Left lung (tissue), 10 donors: ENCODE data around the gene WDR35. TPM values are rescaled to one million over a fixed set of nuclear protein-coding genes. Genes with fewer than 3 reads are reported as not detected.
A peak's percentile ranks its signal among the peaks of the same experiment; 100 is the strongest.

Experiments
- ATAC-seq: fragments of 200-7000 bp; cut with Tn5 transposase; one replicate; pipeline ENCODE4 v1.9.1; 2020; ENCODE audit warnings: moderate library complexity
- DNase-seq, 4 donors: peaks; one replicate each; pipeline ENCODE4 v3.0.0-alpha.2; 2013 to 2020
- H3K27ac ChIP-seq, 2 donors: fragments of 200-600 bp; sonication (generic) in 1 of 2; one replicate each; pipeline versions ENCODE4 v1.5.0 to v1.8.0; 2020 to 2021
- H3K27me3 ChIP-seq, 2 donors: fragments of 200-600 bp; sonication (generic) in 1 of 2; one replicate each; pipeline versions ENCODE4 v1.5.0 to v1.8.0; 2020 to 2021
- H3K36me3 ChIP-seq, 2 donors: fragments of 200-600 bp; sonication (generic) in 1 of 2; one replicate each; pipeline versions ENCODE4 v1.5.0 to v1.8.0; 2020 to 2021
- H3K4me1 ChIP-seq, 2 donors: fragments of 200-600 bp; one replicate each; pipeline ENCODE4 v1.8.0; 2021
- H3K4me3 ChIP-seq, 2 donors: fragments of 200-600 bp; sonication (generic) in 1 of 2; one replicate each; pipeline versions ENCODE4 v1.5.0 to v1.8.0; 2020 to 2021; ENCODE audit warnings: mild to moderate bottlenecking in 1 of 2
- H3K9me3 ChIP-seq, 2 donors: fragments of 200-600 bp; sonication (generic) in 1 of 2; one replicate each; pipeline versions ENCODE4 v1.5.0 to v1.8.0; 2020 to 2021
- intact Hi-C, 2 donors: fragments of 100-400 bp; cut with DNase I; formaldehyde crosslinking; loops; one replicate each; pipeline versions ENCODE4 v1.11.2 to v1.14.2; 2022
- polyA plus RNA-seq, 6 donors: library from polyadenylated mRNA; unstranded; fragments of 120-200 nt; gene quantifications; one replicate each; pipeline ENCODE4 v1.2.1, GENCODE V29; 2013; ENCODE audit not compliant: insufficient read length in 6 of 6
- total RNA-seq, 2 donors: library from RNA; stranded (reverse); fragmentation: NEBNext Ultra II Directional; extraction: Animal tissue kit (Norgen Biotek cat#: 25700); gene quantifications; one replicate each; pipeline ENCODE4 v1.2.1, GENCODE V29; 2021
- TF ChIP-seq, protein P1 (sequence below), 2 donors: fragments of 200-600 bp; sonication (generic) in 1 of 2; IDR thresholded peaks; one replicate each; pipeline versions ENCODE4 v1.5.0 to v1.8.0; 2021; ENCODE audit warnings: antibody characterized with exemption in 2 of 2
- donor health status: DM: no; HTN: yes; CAD: no.
- donor health status: DM: no; HTN: no; CAD: no.

The WDR35 gene
- total and polyA plus RNA-seq, 8 donors = 8.0 to 32.3 (median 27.7) TPM

DNA sequence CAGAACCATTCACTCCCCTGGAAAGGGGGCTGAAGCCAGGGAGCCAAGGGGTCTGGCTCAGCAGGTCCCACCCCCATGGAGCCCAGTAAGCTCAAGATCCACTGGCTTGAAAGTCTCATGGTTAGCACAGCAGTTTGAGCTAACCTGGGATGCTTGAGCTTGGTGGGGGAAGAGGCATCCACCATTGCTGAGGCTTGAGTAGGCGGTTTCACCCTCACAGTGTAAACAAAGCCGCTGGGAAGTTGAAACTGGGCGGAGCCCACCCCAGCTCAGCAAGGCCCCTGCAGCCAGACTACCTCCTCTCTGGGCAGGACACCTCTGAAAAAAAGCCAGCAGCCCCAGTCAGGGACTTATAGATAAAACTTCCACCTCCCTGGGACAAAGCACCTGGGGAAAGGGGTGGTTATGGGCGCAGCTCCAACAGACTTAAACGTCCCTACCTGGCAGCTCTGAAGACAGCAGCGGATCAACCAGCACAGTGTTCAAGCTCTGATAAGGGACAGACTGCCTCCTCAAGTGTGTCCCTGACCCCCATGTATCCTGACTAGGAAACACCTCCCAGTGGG lies 73.4 kb downstream of the WDR35 start:
- intact Hi-C loops = no loop called here
- no peaks in the 10 kb centered on the region for H3K27me3 ChIP-seq
- H3K4me3 ChIP-seq = no peak overlapping the region
- no peaks in the 10 kb centered on the region for H3K9me3 ChIP-seq
- no peaks in the 10 kb centered on the region for H3K4me1 ChIP-seq
- no peak overlapping the region for H3K27ac ChIP-seq
- DNase-seq (no peak), ATAC-seq (no peak)
- no peaks in the 10 kb centered on the region for H3K36me3 ChIP-seq
- TF ChIP-seq, protein P1, sequence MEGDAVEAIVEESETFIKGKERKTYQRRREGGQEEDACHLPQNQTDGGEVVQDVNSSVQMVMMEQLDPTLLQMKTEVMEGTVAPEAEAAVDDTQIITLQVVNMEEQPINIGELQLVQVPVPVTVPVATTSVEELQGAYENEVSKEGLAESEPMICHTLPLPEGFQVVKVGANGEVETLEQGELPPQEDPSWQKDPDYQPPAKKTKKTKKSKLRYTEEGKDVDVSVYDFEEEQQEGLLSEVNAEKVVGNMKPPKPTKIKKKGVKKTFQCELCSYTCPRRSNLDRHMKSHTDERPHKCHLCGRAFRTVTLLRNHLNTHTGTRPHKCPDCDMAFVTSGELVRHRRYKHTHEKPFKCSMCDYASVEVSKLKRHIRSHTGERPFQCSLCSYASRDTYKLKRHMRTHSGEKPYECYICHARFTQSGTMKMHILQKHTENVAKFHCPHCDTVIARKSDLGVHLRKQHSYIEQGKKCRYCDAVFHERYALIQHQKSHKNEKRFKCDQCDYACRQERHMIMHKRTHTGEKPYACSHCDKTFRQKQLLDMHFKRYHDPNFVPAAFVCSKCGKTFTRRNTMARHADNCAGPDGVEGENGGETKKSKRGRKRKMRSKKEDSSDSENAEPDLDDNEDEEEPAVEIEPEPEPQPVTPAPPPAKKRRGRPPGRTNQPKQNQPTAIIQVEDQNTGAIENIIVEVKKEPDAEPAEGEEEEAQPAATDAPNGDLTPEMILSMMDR (IDR thresholded peaks at IDR 0.05) = no peak

DNA sequence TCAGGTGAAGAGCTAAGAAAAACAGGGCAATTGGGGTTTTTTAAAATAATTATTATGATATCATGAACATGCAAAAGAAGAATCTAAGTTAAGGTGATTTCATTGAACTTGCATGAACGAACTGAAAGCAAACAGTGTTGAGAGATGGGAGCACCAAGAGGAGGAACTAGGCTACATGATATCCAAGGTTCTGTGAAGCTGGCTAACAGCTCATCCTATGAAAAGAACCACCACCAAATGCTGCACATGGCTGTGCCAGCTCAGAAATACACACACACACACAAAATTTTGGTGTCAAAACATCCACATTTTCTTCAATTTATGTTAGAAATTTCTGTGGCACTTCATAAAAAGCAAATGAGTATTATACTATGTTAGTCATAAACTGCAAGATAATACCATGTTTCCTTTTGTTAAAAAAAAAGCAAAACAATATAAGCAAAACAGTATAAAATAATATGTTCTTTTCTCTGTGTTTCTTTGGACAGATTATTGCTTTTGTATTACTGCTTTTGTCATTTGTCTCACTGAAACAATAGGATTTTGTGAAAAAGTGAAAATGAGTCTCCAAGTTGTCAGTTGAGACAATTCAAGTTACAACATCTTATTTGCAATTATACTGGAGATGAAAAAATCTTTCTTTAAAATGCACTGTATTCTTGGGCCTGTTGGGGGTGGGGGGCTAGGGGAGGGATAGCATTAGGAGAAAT lies 75.5 kb downstream of the WDR35 start:
- no peak overlapping the region for H3K4me3 ChIP-seq
- DNase-seq = no peak
- no peaks in the 10 kb centered on the region for H3K27me3 ChIP-seq
- no peaks in the 10 kb centered on the region for H3K36me3 ChIP-seq
- no peaks in the 10 kb centered on the region for H3K4me1 ChIP-seq
- TF ChIP-seq, protein P1 (IDR thresholded peaks at IDR 0.05) = no peak
- no peaks in the 10 kb centered on the region for H3K9me3 ChIP-seq
- no peak for ATAC-seq
- intact Hi-C loops = no loop called here
- no peak overlapping the region for H3K27ac ChIP-seq

DNA sequence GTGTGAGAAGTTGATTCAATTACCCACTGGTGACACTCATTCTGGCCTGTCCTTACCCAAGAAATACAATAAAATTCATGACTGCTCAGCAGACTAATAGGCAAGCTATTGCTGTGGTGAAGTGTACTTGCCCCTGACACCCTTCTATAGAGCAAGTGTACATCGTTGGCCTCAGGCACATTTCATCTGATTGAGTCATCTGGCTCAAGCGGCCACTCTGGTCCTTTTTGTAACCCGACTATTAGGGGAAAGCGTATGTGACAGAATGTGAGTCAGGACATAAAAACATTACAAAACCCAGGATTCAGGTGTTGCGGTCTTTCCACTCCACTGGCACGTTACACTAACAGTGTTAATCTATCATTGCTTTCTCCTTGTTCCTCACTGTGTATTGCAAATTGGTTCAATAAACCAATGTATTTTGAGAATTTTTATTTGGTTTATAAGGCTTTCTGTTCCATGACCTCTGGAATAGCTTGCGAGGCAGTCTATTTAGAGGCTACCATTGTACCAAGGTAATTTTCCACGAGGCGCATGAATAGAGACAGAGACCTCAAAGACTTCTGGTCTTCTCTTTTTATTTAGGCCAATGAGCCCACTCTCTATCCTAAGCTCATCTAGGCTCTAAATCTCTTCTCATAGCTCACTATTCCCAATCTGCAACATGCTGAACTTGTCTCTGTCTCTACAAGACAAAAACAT lies 77.9 kb downstream of the WDR35 start:
- H3K27ac ChIP-seq = no peak overlapping the region
- H3K4me1 ChIP-seq = no peaks in the 10 kb centered on the region
- TF ChIP-seq, protein P1 (IDR thresholded peaks at IDR 0.05) = no peak
- no peak for DNase-seq
- no peaks in the 10 kb centered on the region for H3K9me3 ChIP-seq
- H3K36me3 ChIP-seq = no peaks in the 10 kb centered on the region
- H3K27me3 ChIP-seq = no peaks in the 10 kb centered on the region
- H3K4me3 ChIP-seq = no peak overlapping the region
- ATAC-seq = peak; percentile 45
- intact Hi-C loops = no loop called here

DNA sequence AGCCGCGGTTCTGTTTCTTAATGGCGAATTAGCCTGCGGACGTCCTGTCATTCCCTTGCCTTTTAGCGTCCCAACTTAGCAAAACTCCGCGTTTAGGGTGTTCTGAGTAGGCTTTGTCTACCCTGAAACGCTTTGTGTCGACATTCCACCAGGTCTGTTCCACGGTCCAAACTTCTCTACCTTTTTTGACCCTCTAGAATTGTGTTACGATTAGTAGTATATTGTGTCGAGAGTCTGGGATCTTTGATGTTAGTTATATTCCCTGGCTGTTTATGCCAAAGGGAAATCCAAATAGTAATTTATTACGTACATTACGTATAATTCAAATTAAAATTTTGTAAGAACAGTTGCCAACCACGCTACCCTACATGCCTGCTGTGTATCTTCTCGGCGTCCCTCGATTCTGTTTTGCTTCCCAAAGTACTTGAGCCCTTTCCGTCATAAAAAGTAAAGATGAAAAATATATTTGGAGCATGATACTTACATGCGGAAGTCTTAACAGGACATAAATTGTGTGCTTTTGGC lies 87.6 kb downstream of the WDR35 start:
- TF ChIP-seq, protein P1 (IDR thresholded peaks at IDR 0.05) = no peak
- H3K27me3 ChIP-seq = no peaks in the 10 kb centered on the region
- no peak for ATAC-seq
- peak overlapping the region; percentile 94 to 98 for H3K27ac ChIP-seq
- H3K36me3 ChIP-seq = no peaks in the 10 kb centered on the region
- H3K9me3 ChIP-seq = no peaks in the 10 kb centered on the region
- peak overlapping the region; percentile 60 to 71 for H3K4me3 ChIP-seq
- peak in 1 of 4 donors; percentile 34 for DNase-seq
- intact Hi-C loops = no loop called here
- peaks cover 21 to 40% of the 10 kb centered on the region in 2 donors for H3K4me1 ChIP-seq
